ENCODE results near the gene TLR8. TPM values are rescaled to one million over a fixed set of nuclear protein-coding genes. Genes with fewer than 3 reads are reported as not detected.

TLR8 gene
- total and polyA plus RNA-seq, 2 experiments from 2014 or later: not detected

GRCh38 chrX:12891171-12891570 is 15.2 kb upstream of the TLR8 start:
- no peaks in the 10 kb centered on the region for H3K4me1 ChIP-seq (ENCODE audit: low read depth)
- no peak overlapping the region for H3K27ac ChIP-seq
- no peak for TF ChIP-seq CTCF (IDR thresholded peaks at IDR 0.05; ENCODE audit: low read depth, low read length)
- no peaks in the 10 kb centered on the region for H3K36me3 ChIP-seq
- no peak overlapping the region for H3K4me3 ChIP-seq
- H3K9me3 ChIP-seq (ENCODE audit: low read depth): no peaks in the 10 kb centered on the region
- no peak for DNase-seq (ENCODE audit: low read depth in 1 of 2, low spot score in 1 of 2)
- H3K27me3 ChIP-seq: no peaks in the 10 kb centered on the region

GRCh38 chrX:12891915-12892506 is 14.4 kb upstream of the TLR8 start:
- TF ChIP-seq CTCF (IDR thresholded peaks at IDR 0.05; ENCODE audit: low read depth, low read length): no peak
- H3K9me3 ChIP-seq (ENCODE audit: low read depth): no peaks in the 10 kb centered on the region
- H3K4me1 ChIP-seq (ENCODE audit: low read depth): no peaks in the 10 kb centered on the region
- H3K27me3 ChIP-seq: no peaks in the 10 kb centered on the region
- DNase-seq (ENCODE audit: low read depth in 1 of 2, low spot score in 1 of 2): no peak
- H3K4me3 ChIP-seq: no peak overlapping the region
- no peaks in the 10 kb centered on the region for H3K36me3 ChIP-seq
- H3K27ac ChIP-seq: no peak overlapping the region

- Histone ChIP-seq H3K36me3 (no peaks in the 10 kb centered on the region), H3K4me3 (no peak overlapping the region), H3K4me1 (ENCODE audit: low read depth) (no peaks in the 10 kb centered on the region), H3K9me3 (ENCODE audit: low read depth) (no peaks in the 10 kb centered on the region), H3K27me3 (no peaks in the 10 kb centered on the region), H3K27ac (no peak overlapping the region)
- no peak for TF ChIP-seq CTCF (IDR thresholded peaks at IDR 0.05; ENCODE audit: low read depth, low read length)
- no peak for DNase-seq (ENCODE audit: low read depth in 1 of 2, low spot score in 1 of 2)
These were observed 13.7 kb upstream of the TLR8 start for GRCh38 chrX:12892716-12893115.

GRCh38 chrX:12894074-12895030 is 12.1 kb upstream of the TLR8 start:
- Histone ChIP-seq H3K4me1 (ENCODE audit: low read depth) (no peaks in the 10 kb centered on the region), H3K36me3 (no peaks in the 10 kb centered on the region), H3K27me3 (no peaks in the 10 kb centered on the region), H3K4me3 (no peak overlapping the region), H3K9me3 (ENCODE audit: low read depth) (no peaks in the 10 kb centered on the region), H3K27ac (no peak overlapping the region)
- peak; percentile 28 to 38 for DNase-seq (ENCODE audit: low read depth in 1 of 2, low spot score in 1 of 2)
- peak; percentile 66 for TF ChIP-seq CTCF (IDR thresholded peaks at IDR 0.05; ENCODE audit: low read depth, low read length)

GRCh38 chrX:12895866-12896265 is 10.6 kb upstream of the TLR8 start:
- H3K27ac ChIP-seq: no peak overlapping the region
- TF ChIP-seq CTCF (IDR thresholded peaks at IDR 0.05; ENCODE audit: low read depth, low read length): no peak
- H3K4me3 ChIP-seq: no peak overlapping the region
- peak in 1 of 2 donors; percentile 48 for DNase-seq (ENCODE audit: low read depth in 1 of 2, low spot score in 1 of 2)
- no peaks in the 10 kb centered on the region for H3K27me3 ChIP-seq
- H3K4me1 ChIP-seq (ENCODE audit: low read depth): no peaks in the 10 kb centered on the region
- no peaks in the 10 kb centered on the region for H3K9me3 ChIP-seq (ENCODE audit: low read depth)
- no peaks in the 10 kb centered on the region for H3K36me3 ChIP-seq

All from cardiac muscle cell (in vitro differentiated cells and primary cell).